ENCODE data around the gene PLD6. TPM values are rescaled to one million over a fixed set of nuclear protein-coding genes. Genes with fewer than 3 reads are reported as not detected.

The PLD6 gene
- total and polyA plus RNA-seq, 12 donors = 3.7 to 16.3 (median 7.9) TPM

GRCh38 chr17:17183744-17184143 lies 22.4 kb downstream of the PLD6 start:
- TF ChIP-seq, protein P1, sequence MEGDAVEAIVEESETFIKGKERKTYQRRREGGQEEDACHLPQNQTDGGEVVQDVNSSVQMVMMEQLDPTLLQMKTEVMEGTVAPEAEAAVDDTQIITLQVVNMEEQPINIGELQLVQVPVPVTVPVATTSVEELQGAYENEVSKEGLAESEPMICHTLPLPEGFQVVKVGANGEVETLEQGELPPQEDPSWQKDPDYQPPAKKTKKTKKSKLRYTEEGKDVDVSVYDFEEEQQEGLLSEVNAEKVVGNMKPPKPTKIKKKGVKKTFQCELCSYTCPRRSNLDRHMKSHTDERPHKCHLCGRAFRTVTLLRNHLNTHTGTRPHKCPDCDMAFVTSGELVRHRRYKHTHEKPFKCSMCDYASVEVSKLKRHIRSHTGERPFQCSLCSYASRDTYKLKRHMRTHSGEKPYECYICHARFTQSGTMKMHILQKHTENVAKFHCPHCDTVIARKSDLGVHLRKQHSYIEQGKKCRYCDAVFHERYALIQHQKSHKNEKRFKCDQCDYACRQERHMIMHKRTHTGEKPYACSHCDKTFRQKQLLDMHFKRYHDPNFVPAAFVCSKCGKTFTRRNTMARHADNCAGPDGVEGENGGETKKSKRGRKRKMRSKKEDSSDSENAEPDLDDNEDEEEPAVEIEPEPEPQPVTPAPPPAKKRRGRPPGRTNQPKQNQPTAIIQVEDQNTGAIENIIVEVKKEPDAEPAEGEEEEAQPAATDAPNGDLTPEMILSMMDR (IDR thresholded peaks at IDR 0.05) = no peak
- DNase-seq (no peak), ATAC-seq (peak in 6 of 8 donors; percentile 43 to 71 (median 68))
- Histone ChIP-seq H3K36me3 (peaks cover 0 to 90% (median 47%) of the 10 kb centered on the region in 9 donors), H3K4me3 (no peak overlapping the region), H3K27ac (peak overlapping the region in 8 of 10 donors; percentile 33 to 75 (median 53)), H3K9me3 (no peaks in the 10 kb centered on the region), H3K27me3 (no peaks in the 10 kb centered on the region), H3K4me1 (peaks cover 8 to 80% (median 54%) of the 10 kb centered on the region in 9 donors)
- WGBS, 2 donors = 59 to 72% methylated on average over 4 of the region's 4 CpGs
- intact Hi-C loops (cut with DNase I) = no loop called here

DNA sequence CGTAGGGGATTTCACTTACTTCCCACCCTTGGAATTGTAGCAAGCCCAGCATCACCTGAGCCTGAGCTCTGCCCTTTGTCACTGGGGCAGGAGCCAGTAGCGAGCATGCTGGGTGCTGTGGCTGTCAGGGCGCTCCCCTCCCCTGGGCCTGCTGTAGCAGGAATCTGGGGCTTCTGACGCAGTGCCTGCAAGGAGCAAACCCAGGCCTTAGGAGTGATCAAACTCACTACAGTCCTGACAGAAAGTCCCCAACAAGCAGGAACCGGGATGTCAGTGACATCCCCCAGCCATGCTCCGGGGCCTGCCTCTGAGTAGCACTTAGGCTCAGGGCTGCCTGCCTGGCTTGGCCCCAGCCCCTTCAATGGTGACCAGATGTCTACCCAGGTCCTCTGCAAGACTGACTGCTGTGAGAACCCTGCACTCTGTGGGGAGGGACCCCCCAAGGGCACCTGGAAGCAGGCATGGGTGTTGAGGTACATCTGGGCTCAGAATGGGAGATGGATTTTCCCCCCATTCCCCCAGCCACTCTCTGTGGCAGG lies 23.5 kb downstream of the PLD6 start:
- H3K4me1 ChIP-seq = peaks cover 8 to 80% (median 54%) of the 10 kb centered on the region in 9 donors
- no peaks in the 10 kb centered on the region for H3K27me3 ChIP-seq
- intact Hi-C loops (cut with DNase I) = no loop called here
- no peak overlapping the region for H3K4me3 ChIP-seq
- peak overlapping the region in 4 of 10 donors; percentile 21 to 61 (median 58) for H3K27ac ChIP-seq
- DNase-seq (no peak), ATAC-seq (no peak)
- no peaks in the 10 kb centered on the region for H3K9me3 ChIP-seq
- peaks cover 0 to 90% (median 50%) of the 10 kb centered on the region in 9 donors for H3K36me3 ChIP-seq
- TF ChIP-seq, protein P1 (IDR thresholded peaks at IDR 0.05) = no peak
- WGBS, 2 donors = 75 to 85% methylated on average over 6 of the region's 6 CpGs

DNA sequence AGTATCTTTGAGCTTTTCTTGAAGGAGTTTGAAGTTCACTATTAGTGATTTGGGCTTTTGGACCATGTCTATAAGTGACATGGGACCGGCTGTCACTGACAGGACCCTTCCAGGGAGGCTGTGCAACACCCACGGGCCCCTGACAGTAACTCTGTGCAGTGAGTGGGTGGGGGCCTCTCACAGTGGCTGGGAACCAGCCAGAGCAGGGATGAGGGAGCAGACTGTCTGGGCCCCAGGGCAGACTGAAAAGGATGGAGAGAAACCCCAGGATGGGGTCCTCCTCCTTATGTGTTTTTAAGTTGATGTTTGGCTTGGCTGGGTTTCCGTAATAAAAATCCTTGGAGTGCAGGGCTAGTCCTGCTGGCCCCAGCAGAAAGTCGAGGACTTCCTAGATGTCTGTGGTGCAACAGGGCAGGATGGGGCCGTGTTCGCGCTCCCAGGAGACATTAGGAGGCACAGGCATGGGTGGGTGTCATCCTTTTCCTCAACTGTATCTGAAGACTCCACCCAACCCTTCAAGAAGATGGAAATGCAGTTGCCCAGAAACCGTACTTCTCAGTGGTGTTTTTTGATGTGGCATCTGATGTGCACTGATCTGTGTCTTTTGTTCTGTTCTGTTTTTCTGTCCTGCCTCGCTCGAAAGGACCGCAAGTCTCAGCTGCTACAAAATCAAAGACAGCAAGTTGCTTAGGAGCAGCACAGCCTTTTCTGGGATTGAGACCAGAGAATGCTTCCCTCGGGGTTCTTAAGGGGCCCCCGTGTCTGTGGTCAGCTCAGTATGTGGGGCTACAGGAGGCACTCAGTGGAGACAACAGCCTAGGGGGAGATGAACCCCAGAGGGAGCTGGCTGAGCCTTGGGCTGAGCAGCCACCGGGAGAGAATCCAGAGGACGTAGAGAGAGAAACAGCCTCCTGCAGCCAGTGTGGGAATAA lies 24.2 kb downstream of the PLD6 start:
- Histone ChIP-seq H3K27ac (peak overlapping the region in 4 of 10 donors; percentile 12 to 82 (median 58)), H3K9me3 (no peaks in the 10 kb centered on the region), H3K4me3 (no peak overlapping the region), H3K27me3 (no peaks in the 10 kb centered on the region), H3K36me3 (peaks cover 0 to 91% (median 54%) of the 10 kb centered on the region in 9 donors), H3K4me1 (peaks cover 8 to 75% (median 49%) of the 10 kb centered on the region in 9 donors)
- WGBS, 2 donors = 73 to 77% methylated on average over 15 of the region's 15 CpGs
- TF ChIP-seq, protein P1 (IDR thresholded peaks at IDR 0.05) = no peak
- DNase-seq (no peak), ATAC-seq (no peak)
- intact Hi-C loops (cut with DNase I) = no loop called here

DNA sequence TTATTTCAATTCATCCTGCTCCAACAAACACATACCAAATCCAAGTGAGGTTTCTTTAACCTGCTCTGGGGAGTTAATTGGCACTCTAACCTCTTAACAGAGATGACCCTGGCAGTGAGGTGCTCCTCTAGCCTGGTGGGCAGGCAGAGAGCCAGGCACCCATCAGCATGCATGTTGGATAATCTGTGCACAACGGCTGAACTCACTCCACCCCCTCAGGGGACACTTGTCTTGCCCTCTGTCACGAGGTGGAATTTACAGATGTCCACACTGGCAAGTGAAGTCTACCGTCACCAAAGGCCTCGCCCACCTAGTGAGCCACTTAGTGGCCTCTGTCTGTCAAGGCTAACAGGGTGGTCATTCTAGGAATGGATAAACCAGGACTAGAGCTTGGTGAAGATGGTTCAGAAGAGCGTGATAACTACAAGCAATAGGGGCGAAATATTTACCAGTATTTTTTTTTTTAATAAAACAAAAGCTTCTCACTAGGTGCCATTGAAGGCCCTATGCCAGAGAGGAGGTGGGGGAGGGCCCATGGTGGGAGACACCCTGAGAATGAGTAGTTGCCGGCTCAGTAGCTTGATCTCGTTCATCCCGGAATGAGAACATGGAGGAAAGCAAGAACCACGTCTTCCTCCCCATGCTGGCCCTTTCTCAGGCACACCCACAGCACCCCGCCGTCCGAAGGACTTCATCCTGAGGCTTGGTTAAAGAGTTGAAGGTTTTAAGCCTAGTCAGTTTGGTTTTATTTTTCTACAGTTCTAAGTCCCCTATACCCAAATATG lies 25.2 kb downstream of the PLD6 start:
- Histone ChIP-seq H3K36me3 (peaks cover 0 to 91% (median 61%) of the 10 kb centered on the region in 9 donors), H3K4me3 (no peak overlapping the region), H3K27me3 (no peaks in the 10 kb centered on the region), H3K4me1 (peaks cover 8 to 67% (median 39%) of the 10 kb centered on the region in 9 donors), H3K9me3 (no peaks in the 10 kb centered on the region), H3K27ac (peak overlapping the region in 8 of 10 donors; percentile 27 to 82 (median 50))
- intact Hi-C loops (cut with DNase I) = no loop called here
- TF ChIP-seq, protein P1 (IDR thresholded peaks at IDR 0.05) = no peak
- peak in 7 of 8 donors; percentile 26 to 72 (median 46) for ATAC-seq
- 71 to 73% methylated on average over 13 of the region's 13 CpGs for WGBS, 2 donors
- peak; percentile 46 to 63 for DNase-seq

Measured in heart right ventricle (tissue), 16 donors.